Measurements from ENCODE around the gene SNRNP27. TPM values are rescaled to one million over a fixed set of nuclear protein-coding genes. Genes with fewer than 3 reads are reported as not detected.

The SNRNP27 gene
- total RNA-seq, 1 experiment from 2014 or later: 47.1 TPM

DNA sequence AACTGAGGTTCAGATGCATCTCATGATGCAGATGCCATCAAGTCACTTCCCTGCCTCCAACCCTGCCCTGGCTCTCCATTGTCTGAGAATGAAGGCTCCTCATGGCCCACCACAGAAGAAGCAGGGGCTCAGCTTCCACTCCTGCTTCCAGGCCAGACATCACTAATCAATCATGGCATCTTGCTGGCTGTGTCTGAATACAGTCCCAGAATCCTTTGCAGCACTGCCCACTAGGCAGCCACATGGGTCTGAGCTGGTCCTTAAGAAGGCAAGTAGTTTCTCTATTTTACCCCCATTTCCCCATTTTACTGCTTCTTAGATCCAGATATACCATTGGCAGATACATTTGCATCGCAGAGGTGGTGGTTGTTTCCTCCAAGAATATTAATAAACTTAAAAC is 60.3 kb downstream of the SNRNP27 start:
- no peaks in the 10 kb centered on the region for H3K9me3 Mint-ChIP-seq
- Histone ChIP-seq H3K27me3 (ENCODE audit: insufficient read depth, low read length) (no peaks in the 10 kb centered on the region), H3K79me1 (ENCODE audit: insufficient read depth, low read depth, low read length, poor library complexity, severe bottlenecking) (no peaks in the 10 kb centered on the region), H3K79me2 (ENCODE audit: insufficient read depth, low read length) (no peaks in the 10 kb centered on the region), H2BK5ac (ENCODE audit: insufficient read length, low read length) (no peak overlapping the region), H3K23me2 (ENCODE audit: insufficient read length, low read depth, low read length, poor library complexity, severe bottlenecking) (no peaks in the 10 kb centered on the region), H2AK5ac (ENCODE audit: insufficient read length, low read length) (no peak overlapping the region), H3K4me1 (ENCODE audit: insufficient read depth, low read length) (no peaks in the 10 kb centered on the region), H2BK12ac (ENCODE audit: insufficient read length, low read depth, low read length) (no peak overlapping the region), H3K9me3 (ENCODE audit: control insufficient read depth, low read depth, low read length) (no peaks in the 10 kb centered on the region), H4K8ac (replicated peaks; ENCODE audit: insufficient read length, low read depth, low read length) (no peak overlapping the region), H3K27ac (ENCODE audit: insufficient read length, low read depth, low read length) (no peak overlapping the region), H3K56ac (ENCODE audit: insufficient read length, low read depth, low read length) (no peak overlapping the region), H3K18ac (ENCODE audit: insufficient read length, low read depth, low read length) (no peak overlapping the region), H2BK15ac (ENCODE audit: low read depth, low read length) (no peak overlapping the region), H4K91ac (ENCODE audit: insufficient read length, low read depth, low read length) (no peak overlapping the region), H2BK20ac (ENCODE audit: low read depth, low read length, poor library complexity, severe bottlenecking) (no peak overlapping the region), H3K9ac (ENCODE audit: extremely low read depth, insufficient read length, low read length) (no peak overlapping the region), H4K20me1 (ENCODE audit: control insufficient read depth, insufficient read depth, insufficient read length) (no peaks in the 10 kb centered on the region), H3T11ph (ENCODE audit: low read length) (no peak overlapping the region), H3K4ac (ENCODE audit: low read depth, low read length) (no peak overlapping the region), H4K5ac (ENCODE audit: insufficient read length, low read depth, low read length) (no peak overlapping the region), H3K14ac (ENCODE audit: insufficient read depth, low read length) (no peak overlapping the region), H2AFZ (ENCODE audit: low read length) (no peak overlapping the region), H3K23ac (ENCODE audit: insufficient read length, low read depth, low read length) (no peak overlapping the region), H3K4me2 (ENCODE audit: insufficient read depth, insufficient read length, low read length) (no peak overlapping the region), H2BK120ac (ENCODE audit: low read depth, low read length, poor library complexity, severe bottlenecking) (no peak overlapping the region)
- WGBS (ENCODE audit: extremely low coverage, insufficient read length, low lambda C conversion rate): no CpG with 5 or more reads among the region's 1 CpG
- no peak overlapping the region for H3K27ac Mint-ChIP-seq
- no peak overlapping the region for H3K4me3 Mint-ChIP-seq
- peaks cover 9% of the 10 kb centered on the region for H3K27me3 Mint-ChIP-seq (ENCODE audit: low read depth)
- H3K4me1 Mint-ChIP-seq: peaks cover 0 to under 1% of the 10 kb centered on the region in 2 experiments; a peak in 1 of 4 replicates
- no peak for DNase-seq
- TF ChIP-seq, protein P1, sequence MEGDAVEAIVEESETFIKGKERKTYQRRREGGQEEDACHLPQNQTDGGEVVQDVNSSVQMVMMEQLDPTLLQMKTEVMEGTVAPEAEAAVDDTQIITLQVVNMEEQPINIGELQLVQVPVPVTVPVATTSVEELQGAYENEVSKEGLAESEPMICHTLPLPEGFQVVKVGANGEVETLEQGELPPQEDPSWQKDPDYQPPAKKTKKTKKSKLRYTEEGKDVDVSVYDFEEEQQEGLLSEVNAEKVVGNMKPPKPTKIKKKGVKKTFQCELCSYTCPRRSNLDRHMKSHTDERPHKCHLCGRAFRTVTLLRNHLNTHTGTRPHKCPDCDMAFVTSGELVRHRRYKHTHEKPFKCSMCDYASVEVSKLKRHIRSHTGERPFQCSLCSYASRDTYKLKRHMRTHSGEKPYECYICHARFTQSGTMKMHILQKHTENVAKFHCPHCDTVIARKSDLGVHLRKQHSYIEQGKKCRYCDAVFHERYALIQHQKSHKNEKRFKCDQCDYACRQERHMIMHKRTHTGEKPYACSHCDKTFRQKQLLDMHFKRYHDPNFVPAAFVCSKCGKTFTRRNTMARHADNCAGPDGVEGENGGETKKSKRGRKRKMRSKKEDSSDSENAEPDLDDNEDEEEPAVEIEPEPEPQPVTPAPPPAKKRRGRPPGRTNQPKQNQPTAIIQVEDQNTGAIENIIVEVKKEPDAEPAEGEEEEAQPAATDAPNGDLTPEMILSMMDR (conservative IDR thresholded peaks at IDR 0.05): no peak
- no peaks in the 10 kb centered on the region for H3K36me3 Mint-ChIP-seq (ENCODE audit: insufficient read depth in 1 of 3, low read depth in 3 of 3)

Other genes starting within 250 kb of the SNRNP27 start
- 14.3 and 14.4 TPM in 2 replicates for gene ANXA4, start 151.8 kb upstream of the SNRNP27 start, total RNA-seq (2021)
- gene GMCL1, start 64.3 kb upstream of the SNRNP27 start, total RNA-seq (2021): 18.6 and 20.6 TPM in 2 replicates
- gene MXD1, start 21.2 kb downstream of the SNRNP27 start, total RNA-seq (2021): 3.7 and 5.5 TPM in 2 replicates
- gene ASPRV1, start 67.7 kb downstream of the SNRNP27 start, total RNA-seq (2021): 0.57 and 0.64 TPM in 2 replicates
- gene PCBP1, start 193.5 kb downstream of the SNRNP27 start, total RNA-seq (2021): 457 and 465 TPM in 2 replicates

Measured in H9 (cell line).